SK-N-MC (cell line): ENCODE measurements around the gene EREG.

Experiments
- EZH2 ChIP-seq: fragments of 200-600 bp; sonication (generic); IDR thresholded peaks from one replicate; pipeline ENCODE4 v1.6.1; 2017; ENCODE audit warnings: antibody characterized with exemption
- FOXP2 ChIP-seq: optimal IDR thresholded peaks from 2 replicates; pipeline ENCODE3; 2011; ENCODE audit warnings: mild to moderate bottlenecking, moderate library complexity; ENCODE audit not compliant: insufficient read depth; ENCODE audit errors: extremely low read length, control extremely low read depth
- POLR2AphosphoS5 ChIP-seq: IDR thresholded peaks from 2 replicates; pipeline ENCODE4 v1.6.1; 2012; ENCODE audit warnings: mild to moderate bottlenecking, low read depth, low read length, borderline replicate concordance

DNA sequence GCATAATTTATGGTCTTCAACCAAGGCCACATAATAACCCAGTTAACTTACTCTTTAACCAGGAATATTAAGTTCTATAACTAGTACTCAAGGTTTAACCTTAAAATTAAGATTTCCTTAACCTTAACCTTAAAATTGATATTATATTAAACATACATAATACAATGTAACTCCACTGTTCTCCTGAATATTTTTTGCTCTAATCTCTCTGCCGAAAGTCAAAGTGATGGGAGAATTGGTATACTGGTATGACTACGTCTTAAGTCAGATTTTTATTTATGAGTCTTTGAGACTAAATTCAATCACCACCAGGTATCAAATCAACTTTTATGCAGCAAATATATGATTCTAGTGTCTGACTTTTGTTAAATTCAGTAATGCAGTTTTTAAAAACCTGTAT is 22.8 kb downstream of the EREG start:
- TF ChIP-seq POLR2AphosphoS5 (no peak), EZH2 (no peak), FOXP2 (no peak)
